Measurements from ENCODE around the gene KCNK4. TPM values are rescaled to one million over a fixed set of nuclear protein-coding genes. Genes with fewer than 3 reads are reported as not detected.

Gene KCNK4
- total RNA-seq, 1 experiment from 2014 or later: 0.07 TPM

DNA sequence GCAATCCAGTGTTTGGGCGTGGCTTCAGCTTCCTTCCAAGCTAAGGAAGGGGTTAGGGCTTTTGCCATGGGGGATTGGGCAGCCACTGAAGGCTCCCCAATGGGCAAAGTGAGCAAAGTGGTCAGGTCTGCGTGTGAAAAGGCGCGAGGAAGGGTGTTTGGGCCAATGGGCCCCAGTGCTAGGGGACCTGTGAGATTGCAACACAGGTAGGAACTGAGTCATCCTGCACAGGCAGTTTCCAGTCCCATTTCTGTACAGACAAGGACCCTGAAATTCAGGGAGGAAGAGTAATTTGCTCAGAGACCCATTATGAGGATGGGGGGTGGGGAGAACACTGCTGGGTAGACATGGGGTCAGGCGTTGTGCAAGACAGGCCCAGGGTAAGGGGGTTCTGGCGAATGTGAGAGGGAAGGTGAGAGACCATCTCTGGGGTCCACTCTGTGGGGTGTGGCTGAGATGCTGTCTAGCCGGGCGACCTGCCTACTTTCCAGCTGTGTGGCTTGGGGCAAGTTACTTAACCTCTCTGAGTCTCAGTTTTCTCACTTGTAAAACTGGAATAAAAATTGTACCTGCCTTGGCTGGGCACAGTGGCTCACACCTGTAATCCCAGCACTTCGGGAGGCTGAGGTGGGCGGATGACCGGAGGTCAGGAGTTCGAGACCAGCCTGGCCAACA lies 56.2 kb downstream of the KCNK4 start:
- DNase-seq (ENCODE audit: low spot score): no peak

DNA sequence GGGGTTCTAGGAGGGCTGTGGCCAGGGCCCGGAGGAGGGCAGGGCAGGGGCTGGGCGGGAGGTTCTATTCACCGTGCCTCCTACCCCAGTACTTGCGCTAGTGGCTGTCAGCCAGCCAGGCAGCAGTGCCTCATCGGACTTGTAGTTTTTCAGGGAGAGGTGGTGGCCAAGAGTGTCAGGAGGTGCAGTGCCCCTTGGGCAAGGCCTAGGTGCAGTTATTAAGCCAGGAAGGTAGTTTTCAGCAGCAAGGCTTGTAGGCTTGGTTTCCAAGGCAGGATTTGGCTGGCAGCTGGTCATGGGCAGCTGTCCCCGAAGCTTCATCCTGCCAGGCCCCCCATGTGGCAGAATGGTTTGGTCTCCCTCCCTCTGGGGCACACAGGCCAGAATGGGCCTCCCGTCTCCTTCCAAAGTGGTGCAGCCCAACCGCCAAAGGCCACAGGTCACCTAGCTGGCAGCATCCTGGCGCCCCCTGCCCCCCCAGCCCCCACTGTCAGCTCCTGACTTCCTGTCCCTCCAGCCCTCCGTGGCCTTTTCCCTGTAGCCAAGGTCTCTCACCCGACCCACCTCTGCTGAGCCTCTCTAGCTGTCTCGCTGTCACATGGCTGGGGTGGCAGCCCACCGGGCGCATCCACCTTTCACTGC lies 57.4 kb downstream of the KCNK4 start:
- no peak for DNase-seq (ENCODE audit: low spot score)

DNA sequence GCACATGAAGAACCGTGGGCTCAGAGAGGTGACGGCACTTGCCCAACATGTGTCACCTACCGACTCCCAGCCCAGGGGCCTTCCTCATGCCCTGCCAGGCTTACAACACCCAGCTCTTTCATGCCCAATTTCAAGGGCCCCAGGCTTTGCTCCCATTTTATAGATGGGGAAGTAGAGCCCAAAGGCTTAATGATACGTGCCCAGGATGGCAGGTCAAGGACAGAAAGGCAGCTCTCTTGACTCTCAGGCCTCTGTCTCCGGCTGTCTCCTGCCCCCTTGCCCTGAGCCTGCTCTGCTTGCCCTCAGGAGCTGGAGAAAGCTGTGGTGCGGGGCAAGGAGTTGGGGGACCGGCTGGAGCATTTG lies 57.9 kb downstream of the KCNK4 start:
- DNase-seq (ENCODE audit: low spot score): no peak

DNA sequence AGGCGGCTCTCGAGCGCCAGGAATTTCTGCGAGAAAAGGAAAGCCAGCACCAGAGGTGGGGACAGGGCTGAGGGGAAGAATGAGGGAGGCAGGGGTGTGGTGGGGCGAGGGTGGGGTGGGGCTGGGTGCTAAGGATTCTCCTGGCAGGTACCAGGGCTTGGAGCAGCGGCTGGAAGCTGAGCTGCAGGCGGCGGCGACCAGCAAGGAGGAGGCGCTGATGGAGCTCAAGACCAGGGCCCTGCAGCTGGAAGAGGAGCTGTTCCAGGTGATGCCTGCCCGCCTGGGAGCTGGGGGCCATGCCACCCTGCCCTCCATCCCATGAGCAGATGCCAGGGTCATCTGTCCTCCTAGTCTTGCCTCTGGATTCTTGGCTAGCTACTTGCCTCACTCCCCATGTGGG lies 58.3 kb downstream of the KCNK4 start:
- no peak for DNase-seq (ENCODE audit: low spot score)

Other genes with a start within 250 kb of the KCNK4 start
- gene MACROD1, start 125.2 kb upstream of the KCNK4 start, total RNA-seq (2014; rRNA removed; shearing (Covaris generic)): 2.9 and 6.3 TPM in 2 replicates
- 424 and 474 TPM in 2 replicates for gene STIP1, start 105.1 kb upstream of the KCNK4 start, total RNA-seq (2014; rRNA removed; shearing (Covaris generic))
- gene FERMT3, start 84.6 kb upstream of the KCNK4 start, total RNA-seq (2014; rRNA removed; shearing (Covaris generic)): 15.1 and 18.7 TPM in 2 replicates
- 33.8 and 47.3 TPM in 2 replicates for gene TRPT1, start 65.1 kb upstream of the KCNK4 start, total RNA-seq (2014; rRNA removed; shearing (Covaris generic))
- 49.3 and 71.5 TPM in 2 replicates for gene NUDT22, start 65.0 kb upstream of the KCNK4 start, total RNA-seq (2014; rRNA removed; shearing (Covaris generic))
- gene DNAJC4, start 60.8 kb upstream of the KCNK4 start, total RNA-seq (2014; rRNA removed; shearing (Covaris generic)): 3.0 and 12.0 TPM in 2 replicates
- 24.4 and 33.0 TPM in 2 replicates for gene VEGFB, start 56.7 kb upstream of the KCNK4 start, total RNA-seq (2014; rRNA removed; shearing (Covaris generic))
- 40.5 and 55.9 TPM in 2 replicates for gene FKBP2, start 50.2 kb upstream of the KCNK4 start, total RNA-seq (2014; rRNA removed; shearing (Covaris generic))
- gene PPP1R14B, start 44.4 kb upstream of the KCNK4 start, total RNA-seq (2014; rRNA removed; shearing (Covaris generic)): 455 and 478 TPM in 2 replicates
- gene PLCB3, start 39.8 kb upstream of the KCNK4 start, total RNA-seq (2014; rRNA removed; shearing (Covaris generic)): 51.0 and 64.8 TPM in 2 replicates
- gene BAD, start 6.6 kb upstream of the KCNK4 start, total RNA-seq (2014; rRNA removed; shearing (Covaris generic)): 219 TPM in 2 replicates
- gene GPR137, start 5.5 kb upstream of the KCNK4 start, total RNA-seq (2014; rRNA removed; shearing (Covaris generic)): 52.1 and 60.8 TPM in 2 replicates
- not detected in 2 replicates for gene CATSPERZ, start 9.1 kb downstream of the KCNK4 start, total RNA-seq (2014; rRNA removed; shearing (Covaris generic))
- 30.4 and 46.6 TPM in 2 replicates for gene ESRRA, start 14.2 kb downstream of the KCNK4 start, total RNA-seq (2014; rRNA removed; shearing (Covaris generic))
- 454 and 683 TPM in 2 replicates for gene TRMT112, start 26.3 kb downstream of the KCNK4 start, total RNA-seq (2014; rRNA removed; shearing (Covaris generic))
- 300 and 344 TPM in 2 replicates for gene PRDX5, start 26.8 kb downstream of the KCNK4 start, total RNA-seq (2014; rRNA removed; shearing (Covaris generic))
- 6.6 and 6.9 TPM in 2 replicates for gene CCDC88B, start 48.9 kb downstream of the KCNK4 start, total RNA-seq (2014; rRNA removed; shearing (Covaris generic))
- gene RPS6KA4, start 67.9 kb downstream of the KCNK4 start, total RNA-seq (2014; rRNA removed; shearing (Covaris generic)): 77.4 and 78.2 TPM in 2 replicates